KMS-11 (cell line): ENCODE data around the gene BGN.

ENCODE experiments used
- H2AFZ ChIP-seq: fragments of 200-600 bp; sonication (generic); 2 replicates; pipeline ENCODE4 v1.6.1; 2016; ENCODE audit warnings: antibody characterized with exemption, mixed run types, low read depth
- H3K27ac ChIP-seq: fragments of 200-600 bp; sonication (generic); 2 replicates; pipeline ENCODE4 v1.6.1; 2016; ENCODE audit warnings: mild to moderate bottlenecking, mixed run types
- H3K27me3 ChIP-seq: fragments of 200-600 bp; sonication (generic); 2 replicates; pipeline ENCODE4 v1.6.1; 2017; ENCODE audit warnings: mild to moderate bottlenecking, low read depth, mixed run types, moderate library complexity; ENCODE audit not compliant: insufficient read depth
- H3K36me3 ChIP-seq: fragments of 200-600 bp; sonication (generic); 2 replicates; pipeline ENCODE4 v1.6.1; 2017; ENCODE audit warnings: mild to moderate bottlenecking, mixed run types; ENCODE audit not compliant: insufficient read depth
- H3K4me1 ChIP-seq: fragments of 200-600 bp; sonication (generic); 2 replicates; pipeline ENCODE4 v1.6.1; 2016; ENCODE audit warnings: mild to moderate bottlenecking, low read depth, mixed run types; ENCODE audit not compliant: poor library complexity, severe bottlenecking
- H3K4me2 ChIP-seq: fragments of 200-600 bp; sonication (generic); 2 replicates; pipeline ENCODE4 v1.7.0; 2016; ENCODE audit warnings: mild to moderate bottlenecking, mixed run types
- H3K4me3 ChIP-seq: fragments of 200-600 bp; sonication (generic); IDR thresholded peaks from 2 replicates; pipeline ENCODE4 v1.6.1; 2017; ENCODE audit warnings: low read depth, low read length, mixed read lengths; ENCODE audit not compliant: insufficient read depth
- H3K79me2 ChIP-seq: fragments of 200-600 bp; sonication (generic); 2 replicates; pipeline ENCODE4 v1.6.1; 2016; ENCODE audit warnings: low read depth, mixed run types; ENCODE audit not compliant: insufficient read depth
- H3K9ac ChIP-seq: fragments of 200-600 bp; sonication (generic); 2 replicates; pipeline ENCODE4 v1.6.1; 2016; ENCODE audit warnings: mild to moderate bottlenecking, mixed run types
- H4K20me1 ChIP-seq: fragments of 200-600 bp; sonication (generic); 2 replicates; pipeline ENCODE4 v1.6.1; 2016; ENCODE audit warnings: mild to moderate bottlenecking, mixed run types; ENCODE audit not compliant: insufficient read depth
- CTCF ChIP-seq: fragments of 200-600 bp; sonication (generic); conservative IDR thresholded peaks from 2 replicates; pipeline ENCODE4 v1.6.1; 2017; ENCODE audit warnings: low read depth, mild to moderate bottlenecking, antibody characterized with exemption, low read length, moderate library complexity, mixed read lengths

Gene BGN

GRCh38 chrX:153450114-153450948 lies 44.4 kb upstream of the BGN start:
- Histone ChIP-seq H4K20me1 (no peaks in the 10 kb centered on the region), H3K36me3 (no peaks in the 10 kb centered on the region), H3K4me3 (no peak overlapping the region), H3K27ac (no peak overlapping the region), H2AFZ (no peak overlapping the region), H3K4me2 (no peak overlapping the region), H3K79me2 (no peaks in the 10 kb centered on the region), H3K9ac (no peak overlapping the region), H3K4me1 (no peaks in the 10 kb centered on the region), H3K27me3 (no peaks in the 10 kb centered on the region)
- TF ChIP-seq CTCF: no peak

GRCh38 chrX:153450949-153451277 lies 43.9 kb upstream of the BGN start:
- Histone ChIP-seq H3K4me1 (no peaks in the 10 kb centered on the region), H2AFZ (no peak overlapping the region), H4K20me1 (no peaks in the 10 kb centered on the region), H3K9ac (no peak overlapping the region), H3K27me3 (no peaks in the 10 kb centered on the region), H3K36me3 (no peaks in the 10 kb centered on the region), H3K4me2 (no peak overlapping the region), H3K4me3 (no peak overlapping the region), H3K79me2 (no peaks in the 10 kb centered on the region), H3K27ac (no peak overlapping the region)
- no peak for TF ChIP-seq CTCF

- Histone ChIP-seq H3K36me3 (no peaks in the 10 kb centered on the region), H3K4me1 (no peaks in the 10 kb centered on the region), H3K9ac (no peak overlapping the region), H2AFZ (no peak overlapping the region), H3K27me3 (no peaks in the 10 kb centered on the region), H3K79me2 (no peaks in the 10 kb centered on the region), H3K27ac (no peak overlapping the region), H3K4me3 (no peak overlapping the region), H4K20me1 (no peaks in the 10 kb centered on the region), H3K4me2 (no peak overlapping the region)
- no peak for TF ChIP-seq CTCF
Measured at GRCh38 chrX:153454901-153455550, 39.8 kb upstream of the BGN start.

- Histone ChIP-seq H2AFZ (no peak overlapping the region), H3K4me1 (no peaks in the 10 kb centered on the region), H3K4me2 (no peak overlapping the region), H3K36me3 (no peaks in the 10 kb centered on the region), H3K27ac (no peak overlapping the region), H3K4me3 (no peak overlapping the region), H4K20me1 (no peaks in the 10 kb centered on the region), H3K9ac (no peak overlapping the region), H3K79me2 (no peaks in the 10 kb centered on the region), H3K27me3 (no peaks in the 10 kb centered on the region)
- no peak for TF ChIP-seq CTCF
Measured at GRCh38 chrX:153455571-153455970, 39.2 kb upstream of the BGN start.
